Colonic mucosa (tissue), 4 donors: ENCODE measurements around the gene ESYT1. TPM values are rescaled to one million over a fixed set of nuclear protein-coding genes. Genes with fewer than 3 reads are reported as not detected.

Source experiments
- DNase-seq: peaks from one replicate; pipeline ENCODE4 v3.0.0-alpha.2; 2020
- H3K27ac ChIP-seq: fragments of 200-600 bp; one replicate; pipeline ENCODE4 v1.8.0; 2021
- H3K27me3 ChIP-seq: fragments of 200-600 bp; one replicate; pipeline ENCODE4 v1.8.0; 2021
- H3K36me3 ChIP-seq: fragments of 200-600 bp; one replicate; pipeline ENCODE4 v1.8.0; 2021
- H3K4me1 ChIP-seq: fragments of 200-600 bp; one replicate; pipeline ENCODE4 v1.8.0; 2021; ENCODE audit warnings: mild to moderate bottlenecking
- H3K4me3 ChIP-seq: fragments of 200-600 bp; one replicate; pipeline ENCODE4 v1.8.0; 2021
- H3K9ac ChIP-seq, 2 donors: one replicate each; pipeline ENCODE4 v1.7.0; 2013; ENCODE audit warnings: control low read depth in 2 of 2, low read depth in 2 of 2, low read length in 2 of 2
- H3K9me3 ChIP-seq: fragments of 200-600 bp; one replicate; pipeline ENCODE4 v1.8.0; 2021
- CTCF ChIP-seq: fragments of 200-600 bp; IDR thresholded peaks from one replicate; pipeline ENCODE4 v1.8.0; 2022; ENCODE audit warnings: antibody characterized with exemption, mild to moderate bottlenecking
- intact Hi-C: fragments of 100-400 bp; cut with DNase I; formaldehyde crosslinking; loops from one replicate; pipeline ENCODE4 v1.14.1; 2022
- total RNA-seq, 2 donors: library from RNA; stranded (reverse); fragmentation: NEBNext Ultra II Directional in 1 of 2; extraction: Animal tissue kit (Norgen Biotek cat#: 25700) in 1 of 2; gene quantifications; one replicate each; pipeline ENCODE4 v1.2.1, GENCODE V29; 2021
- donor health status: healthy.
- donor health status: DM: no; HTN: no; CAD: no.
- donor health status: DM: no; HTN: no; CAD: no.

ESYT1 gene
- total RNA-seq, 2 donors from 2014 or later, result 63.9 to 72.8 TPM

GRCh38 chr12:56101045-56101444, 27.0 kb upstream of the ESYT1 start:
- DNase-seq, result no peak
- Histone ChIP-seq H3K9ac (no peak overlapping the region), H3K4me1 (no peaks in the 10 kb centered on the region), H3K27me3 (no peaks in the 10 kb centered on the region), H3K36me3 (no peaks in the 10 kb centered on the region), H3K9me3 (no peaks in the 10 kb centered on the region), H3K27ac (no peak overlapping the region), H3K4me3 (no peak overlapping the region)
- no peak for TF ChIP-seq CTCF
- intact Hi-C loops, result no loop called here

DNA sequence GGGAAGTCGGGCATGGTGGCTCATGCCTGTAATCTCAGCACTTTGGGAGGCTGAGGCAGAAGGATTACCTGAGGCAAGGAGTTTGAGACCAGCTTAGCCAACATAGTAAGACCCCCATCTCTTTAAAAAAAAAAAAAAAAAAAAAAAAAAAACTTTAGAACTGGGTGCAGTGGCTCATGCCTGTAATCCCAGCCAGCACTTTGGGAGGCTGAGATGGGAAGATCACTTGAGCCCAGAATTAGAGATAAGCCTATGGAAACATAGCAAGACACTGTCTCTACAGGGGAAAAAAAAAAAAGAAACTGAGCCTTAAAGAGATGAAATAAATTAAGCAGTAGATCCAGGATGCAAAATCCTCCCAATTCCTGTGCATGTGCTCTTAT, 25.4 kb upstream of the ESYT1 start:
- H3K27ac ChIP-seq, result peak overlapping the region; percentile 89

DNA sequence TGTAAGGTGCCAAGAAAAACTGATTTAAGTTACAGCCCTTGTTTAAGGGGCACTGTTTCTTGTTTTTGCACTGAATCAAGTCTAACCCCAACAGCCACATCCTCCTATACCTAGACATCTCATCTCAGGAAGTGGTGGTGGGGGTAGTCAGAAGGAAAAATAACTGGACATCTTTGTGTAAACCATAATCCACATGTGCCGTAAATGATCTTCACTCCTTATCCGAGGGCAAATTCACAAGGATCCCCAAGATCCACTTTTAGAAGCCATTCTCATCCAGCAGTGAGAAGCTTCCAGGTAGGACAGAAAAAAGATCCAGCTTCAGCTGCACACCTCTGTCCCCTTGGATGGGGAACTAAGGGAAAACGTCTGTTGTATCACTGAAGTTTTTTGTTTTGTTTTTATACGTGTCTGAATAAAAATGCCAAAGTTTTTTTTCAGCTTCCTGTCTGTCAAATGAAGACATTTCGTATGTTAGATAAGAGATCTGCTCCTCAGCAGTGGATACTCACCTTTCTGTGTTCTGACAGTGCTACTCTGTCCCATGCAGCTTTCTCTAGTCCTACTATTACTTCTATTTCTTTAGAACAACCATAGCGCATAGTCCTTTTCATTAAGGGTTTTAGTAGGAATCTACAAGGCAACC, 24.9 kb upstream of the ESYT1 start:
- H3K4me3 ChIP-seq, result peak overlapping the region; percentile 89
- peaks cover 4% of the 10 kb centered on the region for H3K36me3 ChIP-seq
- intact Hi-C loops, result no loop called here
- H3K27me3 ChIP-seq, result no peaks in the 10 kb centered on the region
- no peak for TF ChIP-seq CTCF
- H3K9ac ChIP-seq, result peak overlapping the region in 1 of 2 donors; percentile 95
- peak overlapping the region; percentile 89 for H3K27ac ChIP-seq
- H3K9me3 ChIP-seq, result no peaks in the 10 kb centered on the region
- H3K4me1 ChIP-seq, result no peaks in the 10 kb centered on the region
- no peak for DNase-seq

More for the DNA sequence above, 25.4 kb upstream of the ESYT1 start:
- intact Hi-C loops, result no loop called here
- peaks cover 1% of the 10 kb centered on the region for H3K36me3 ChIP-seq
- DNase-seq, result no peak
- no peak overlapping the region for H3K4me3 ChIP-seq
- no peaks in the 10 kb centered on the region for H3K4me1 ChIP-seq
- H3K27me3 ChIP-seq, result no peaks in the 10 kb centered on the region
- H3K9ac ChIP-seq, result no peak overlapping the region
- TF ChIP-seq CTCF, result no peak
- H3K9me3 ChIP-seq, result no peaks in the 10 kb centered on the region

- Histone ChIP-seq H3K4me3 (peak overlapping the region; percentile 89), H3K36me3 (peaks cover 4% of the 10 kb centered on the region), H3K27ac (peak overlapping the region; percentile 89), H3K27me3 (no peaks in the 10 kb centered on the region), H3K9ac (peak overlapping the region; percentile 88 to 95), H3K9me3 (no peaks in the 10 kb centered on the region), H3K4me1 (no peaks in the 10 kb centered on the region)
- DNase-seq, result no peak
- no peak for TF ChIP-seq CTCF
- intact Hi-C loops, result no loop called here
Measured at GRCh38 chr12:56103823-56104108, 24.3 kb upstream of the ESYT1 start.

GRCh38 chr12:56104109-56104814, 23.8 kb upstream of the ESYT1 start, which contains the start of gene PA2G4:
Gene PA2G4, plus strand, starts transcription at chr12:56104559. Its CDS starts 179 bp downstream, at chr12:56104738.
- peaks cover 8% of the 10 kb centered on the region for H3K36me3 ChIP-seq
- intact Hi-C loops, result no loop called here
- peak within 1 kb of the TSS; percentile 89 for H3K27ac ChIP-seq
- H3K9me3 ChIP-seq, result no peaks in the 10 kb centered on the region
- no peaks in the 10 kb centered on the region for H3K27me3 ChIP-seq
- TF ChIP-seq CTCF, result no peak
- DNase-seq, result peak; percentile 99
- peak within 1 kb of the TSS; percentile 89 for H3K4me3 ChIP-seq
- peak within 1 kb of the TSS; percentile 88 to 95 for H3K9ac ChIP-seq
- no peaks in the 10 kb centered on the region for H3K4me1 ChIP-seq
